Hepatocyte (in vitro differentiated cells): ENCODE measurements around the gene RARG. TPM values are rescaled to one million over a fixed set of nuclear protein-coding genes. Genes with fewer than 3 reads are reported as not detected.
A peak's percentile ranks its signal among the peaks of the same experiment; 100 is the strongest.

ENCODE experiments used
- DNase-seq: peaks from one replicate; pipeline ENCODE4 v3.0.0-alpha.2; 2016; ENCODE audit warnings: low spot score
- H2AFZ ChIP-seq: fragments of 200-600 bp; sonication (generic); 2 replicates; pipeline ENCODE4 v1.6.0; 2016; ENCODE audit warnings: antibody characterized with exemption, mild to moderate bottlenecking
- H3K27ac ChIP-seq: fragments of 200-600 bp; sonication (generic); 2 replicates; pipeline ENCODE4 v1.5.1; 2016; ENCODE audit warnings: mild to moderate bottlenecking
- H3K27me3 ChIP-seq: fragments of 200-600 bp; sonication (generic); 2 replicates; pipeline ENCODE4 v1.6.1; 2016
- H3K36me3 ChIP-seq: fragments of 200-600 bp; sonication (generic); replicated peaks from 2 replicates; pipeline ENCODE4 v1.5.1; 2016; ENCODE audit warnings: low read depth; ENCODE audit not compliant: insufficient read depth
- H3K4me1 ChIP-seq: fragments of 200-600 bp; sonication (generic); 2 replicates; pipeline ENCODE4 v1.5.1; 2016; ENCODE audit warnings: mild to moderate bottlenecking, moderate library complexity; ENCODE audit not compliant: insufficient read depth
- H3K4me2 ChIP-seq: fragments of 200-600 bp; sonication (generic); 2 replicates; pipeline ENCODE4 v1.6.0; 2016
- H3K4me3 ChIP-seq: fragments of 200-600 bp; sonication (generic); 2 replicates; pipeline ENCODE4 v1.5.1; 2016; ENCODE audit warnings: mild to moderate bottlenecking
- H3K79me2 ChIP-seq: fragments of 200-600 bp; sonication (generic); 2 replicates; pipeline ENCODE4 v1.6.0; 2017; ENCODE audit warnings: mild to moderate bottlenecking
- H3K9me2 ChIP-seq: fragments of 200-600 bp; sonication (generic); replicated peaks from 2 replicates; pipeline ENCODE4 v1.6.0; 2017; ENCODE audit warnings: mild to moderate bottlenecking; ENCODE audit not compliant: insufficient read depth
- H3K9me3 ChIP-seq: fragments of 200-600 bp; sonication (generic); 2 replicates; pipeline ENCODE4 v1.5.1; 2016; ENCODE audit warnings: low read depth, mild to moderate bottlenecking
- H4K20me1 ChIP-seq: fragments of 200-600 bp; sonication (generic); 2 replicates; pipeline ENCODE4 v1.6.0; 2016; ENCODE audit warnings: mild to moderate bottlenecking; ENCODE audit not compliant: insufficient read depth, poor library complexity, severe bottlenecking
- EZH2 ChIP-seq: fragments of 200-600 bp; sonication (generic); IDR thresholded peaks from 2 replicates; pipeline ENCODE4 v1.6.1; 2016; ENCODE audit warnings: antibody characterized with exemption, mild to moderate bottlenecking, borderline replicate concordance
- EZH2phosphoT487 ChIP-seq: fragments of 200-600 bp; sonication (generic); IDR thresholded peaks from one replicate; pipeline ENCODE4 v1.6.1; 2018; ENCODE audit warnings: antibody characterized with exemption, mild to moderate bottlenecking, low read depth, moderate library complexity; ENCODE audit not compliant: unreplicated experiment, severe bottlenecking
- WGBS: methylation state at CpG from one replicate; pipeline ENCODE4 v1.1.6; 2016; ENCODE audit warnings: low lambda C conversion rate; ENCODE audit errors: missing lambda C conversion rate; 5-methylcytosine and 5-hydroxymethylcytosine counted together
- polyA plus RNA-seq: library from polyadenylated mRNA; unstranded; fragments of >200 nt; fragmentation: Nextera tagmentation; extraction: Ambion mirVana; gene quantifications from 2 replicates; pipeline ENCODE4 v1.2.1, GENCODE V29; 2016
- total RNA-seq: library from RNA; depleted of rRNA; stranded (reverse); fragments of >200 nt; gene quantifications from 2 replicates; pipeline ENCODE4 v1.2.3, GENCODE V29; 2014
- TF ChIP-seq, protein P1 (sequence below): fragments of 200-600 bp; sonication (generic); IDR thresholded peaks from 2 replicates; pipeline ENCODE4 v1.5.1; 2016; ENCODE audit warnings: antibody characterized with exemption, mild to moderate bottlenecking; ENCODE audit not compliant: poor library complexity

The RARG gene
- total and polyA plus RNA-seq, 2 experiments from 2014 or later = 20.9 to 28.1 TPM

DNA sequence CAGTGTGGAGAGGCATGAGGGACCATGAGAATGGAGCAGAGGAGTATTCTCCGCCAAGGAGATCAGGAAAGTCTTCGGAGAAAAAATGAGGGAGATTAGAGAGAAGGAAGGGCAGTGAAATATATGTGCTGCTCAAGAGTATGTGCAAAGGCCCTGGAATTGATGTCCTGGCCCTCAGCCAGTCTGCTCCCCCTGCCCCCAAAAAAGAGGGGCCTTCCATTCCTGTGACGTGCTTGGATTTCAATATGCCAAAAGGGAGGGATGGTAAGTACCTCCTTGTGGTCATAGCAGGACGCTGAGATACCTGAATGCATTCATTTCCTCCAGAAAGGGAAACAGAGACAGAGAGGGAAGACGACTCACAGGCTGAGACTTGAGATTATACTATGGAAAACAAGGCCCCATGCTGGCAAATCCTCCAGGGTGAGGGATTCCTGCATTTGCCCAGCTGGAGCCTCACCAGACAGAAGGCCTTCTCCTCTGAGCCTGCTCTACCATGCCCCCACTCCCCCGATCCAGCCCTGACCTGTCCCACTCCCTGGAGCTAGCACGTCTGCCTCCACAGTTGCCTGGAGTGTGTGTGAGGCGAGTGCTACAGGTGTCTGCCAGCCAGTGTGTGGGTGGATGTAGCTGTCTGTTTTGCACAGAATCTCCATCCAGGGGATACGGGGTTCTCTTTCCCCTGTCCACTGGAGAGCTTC, 3.9 kb upstream of the RARG start:
- H3K9me2 ChIP-seq = no peaks in the 10 kb centered on the region
- H3K79me2 ChIP-seq = peaks cover 5% of the 10 kb centered on the region
- no peaks in the 10 kb centered on the region for H3K9me3 ChIP-seq
- H2AFZ ChIP-seq = no peak overlapping the region
- DNase-seq = no peak
- no peak overlapping the region for H3K27ac ChIP-seq
- H3K36me3 ChIP-seq = no peaks in the 10 kb centered on the region
- H3K4me3 ChIP-seq = no peak overlapping the region
- H4K20me1 ChIP-seq = no peaks in the 10 kb centered on the region
- WGBS = 78% methylated on average over 9 of the region's 9 CpGs
- H3K27me3 ChIP-seq = no peaks in the 10 kb centered on the region
- peaks cover 28% of the 10 kb centered on the region for H3K4me1 ChIP-seq
- TF ChIP-seq EZH2phosphoT487 (no peak), EZH2 (no peak)
- TF ChIP-seq, protein P1, sequence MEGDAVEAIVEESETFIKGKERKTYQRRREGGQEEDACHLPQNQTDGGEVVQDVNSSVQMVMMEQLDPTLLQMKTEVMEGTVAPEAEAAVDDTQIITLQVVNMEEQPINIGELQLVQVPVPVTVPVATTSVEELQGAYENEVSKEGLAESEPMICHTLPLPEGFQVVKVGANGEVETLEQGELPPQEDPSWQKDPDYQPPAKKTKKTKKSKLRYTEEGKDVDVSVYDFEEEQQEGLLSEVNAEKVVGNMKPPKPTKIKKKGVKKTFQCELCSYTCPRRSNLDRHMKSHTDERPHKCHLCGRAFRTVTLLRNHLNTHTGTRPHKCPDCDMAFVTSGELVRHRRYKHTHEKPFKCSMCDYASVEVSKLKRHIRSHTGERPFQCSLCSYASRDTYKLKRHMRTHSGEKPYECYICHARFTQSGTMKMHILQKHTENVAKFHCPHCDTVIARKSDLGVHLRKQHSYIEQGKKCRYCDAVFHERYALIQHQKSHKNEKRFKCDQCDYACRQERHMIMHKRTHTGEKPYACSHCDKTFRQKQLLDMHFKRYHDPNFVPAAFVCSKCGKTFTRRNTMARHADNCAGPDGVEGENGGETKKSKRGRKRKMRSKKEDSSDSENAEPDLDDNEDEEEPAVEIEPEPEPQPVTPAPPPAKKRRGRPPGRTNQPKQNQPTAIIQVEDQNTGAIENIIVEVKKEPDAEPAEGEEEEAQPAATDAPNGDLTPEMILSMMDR = no peak
- H3K4me2 ChIP-seq = no peak overlapping the region

DNA sequence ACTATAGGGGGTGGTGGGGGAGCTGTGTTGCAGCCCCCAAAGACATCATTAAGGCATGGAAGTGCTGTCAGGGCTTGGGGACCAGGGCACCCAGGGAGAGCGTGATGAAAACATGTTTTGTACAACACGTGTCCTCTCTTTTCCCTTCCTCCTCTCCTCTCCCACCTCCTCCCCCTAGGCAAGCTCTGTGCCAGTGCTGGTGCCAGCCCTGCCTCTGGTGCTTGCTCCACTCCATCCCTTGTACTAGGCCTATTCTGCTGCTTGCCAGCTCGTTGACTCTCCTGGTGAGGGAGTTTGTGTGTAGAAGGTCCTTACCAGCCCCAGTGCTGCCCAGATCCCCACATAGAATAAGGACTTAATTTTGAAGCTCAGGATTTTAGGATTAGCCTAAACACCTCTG, 3.2 kb upstream of the RARG start:
- no peaks in the 10 kb centered on the region for H4K20me1 ChIP-seq
- H3K79me2 ChIP-seq = peaks cover 9% of the 10 kb centered on the region
- H2AFZ ChIP-seq = no peak overlapping the region
- H3K4me1 ChIP-seq = peaks cover 28% of the 10 kb centered on the region
- WGBS = 72% methylated on average over 3 of the region's 3 CpGs
- no peak overlapping the region for H3K4me3 ChIP-seq
- DNase-seq = no peak
- H3K4me2 ChIP-seq = no peak overlapping the region
- no peaks in the 10 kb centered on the region for H3K36me3 ChIP-seq
- no peaks in the 10 kb centered on the region for H3K27me3 ChIP-seq
- H3K27ac ChIP-seq = peak overlapping the region; percentile 92
- H3K9me3 ChIP-seq = no peaks in the 10 kb centered on the region
- TF ChIP-seq EZH2 = no peak
- TF ChIP-seq, protein P1 = no peak
- no peak for TF ChIP-seq EZH2phosphoT487
- H3K9me2 ChIP-seq = no peaks in the 10 kb centered on the region

DNA sequence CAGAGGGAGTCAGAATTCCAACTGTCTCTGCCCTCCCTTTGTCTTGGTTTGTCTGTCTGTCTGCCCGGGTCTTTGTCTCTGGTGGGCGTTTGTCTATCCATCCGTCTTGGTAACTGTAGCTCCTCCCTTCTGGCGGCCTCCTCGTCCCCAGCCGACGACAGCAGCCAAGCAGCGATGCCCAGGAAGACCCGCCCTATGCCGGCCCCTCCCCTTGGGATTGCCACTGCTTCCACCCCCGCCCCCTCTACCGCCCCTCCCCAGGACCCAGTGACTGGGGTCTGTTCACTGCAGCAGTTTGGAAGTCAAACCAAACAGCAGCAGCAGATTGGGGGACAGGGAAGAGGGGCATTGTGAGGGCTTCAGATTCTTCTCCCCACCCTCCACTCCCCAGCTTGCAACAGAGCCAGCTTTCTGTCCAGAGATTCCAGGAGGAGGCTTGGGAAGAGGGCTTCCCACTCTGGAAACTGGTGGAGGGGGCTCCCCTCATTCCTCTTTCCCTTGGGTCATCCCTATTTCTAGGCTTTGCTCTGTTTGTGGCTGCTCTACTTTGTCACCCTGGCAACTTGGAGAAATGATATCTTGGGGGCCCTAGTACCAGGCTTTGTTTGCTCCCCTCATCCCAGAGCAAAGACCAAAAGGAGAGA, 2.4 kb upstream of the RARG start:
- no peak for TF ChIP-seq EZH2phosphoT487
- TF ChIP-seq EZH2 = no peak
- TF ChIP-seq, protein P1 = no peak
- H3K27ac ChIP-seq = peak overlapping the region; percentile 92
- WGBS = 1% methylated on average over 11 of the region's 12 CpGs
- no peak overlapping the region for H3K4me3 ChIP-seq
- peak overlapping the region; percentile 94 for H3K4me2 ChIP-seq
- peak; percentile 61 for DNase-seq
- H4K20me1 ChIP-seq = no peaks in the 10 kb centered on the region
- no peaks in the 10 kb centered on the region for H3K9me3 ChIP-seq
- no peak overlapping the region for H2AFZ ChIP-seq
- H3K4me1 ChIP-seq = peaks cover 28% of the 10 kb centered on the region
- H3K79me2 ChIP-seq = peaks cover 9% of the 10 kb centered on the region
- H3K27me3 ChIP-seq = no peaks in the 10 kb centered on the region
- H3K9me2 ChIP-seq = no peaks in the 10 kb centered on the region
- H3K36me3 ChIP-seq = no peaks in the 10 kb centered on the region
